H1 (cell line): ENCODE measurements around the gene PSMB5. TPM values are rescaled to one million over a fixed set of nuclear protein-coding genes. Genes with fewer than 3 reads are reported as not detected.

ENCODE experiments used
- CEBPB ChIP-seq: IDR thresholded peaks from 2 replicates; pipeline ENCODE4 v1.6.1; 2012; ENCODE audit warnings: low read depth, low read length
- CTBP2 ChIP-seq: IDR thresholded peaks from 2 replicates; pipeline ENCODE4 v1.7.0; 2011; ENCODE audit warnings: borderline replicate concordance, mild to moderate bottlenecking, moderate library complexity, mixed read lengths, low read length; ENCODE audit not compliant: insufficient read depth, insufficient read length
- SIN3A ChIP-seq, 2 experiments: IDR thresholded peaks in 1 of 2; conservative IDR thresholded peaks in 1 of 2; 2 replicates each; pipeline ENCODE4 v1.6.1; 2011 to 2012; ENCODE audit warnings: low read length in 2 of 2, improper control_type of control experiment in 1 of 2, low read depth in 1 of 2, mild to moderate bottlenecking in 1 of 2
- TEAD4 ChIP-seq: IDR thresholded peaks from 2 replicates; pipeline ENCODE4 v1.6.1; 2012; ENCODE audit warnings: low read depth, low read length, inconsistent platforms, mixed read lengths
- polyA plus RNA-seq, 7 experiments: library from polyadenylated mRNA; depleted of rRNA in 3 of 7; stranded (reverse) in 5 of 7; unstranded in 2 of 7; fragments of >200 nt in 5 of 7; fragments of 200-250 nt in 2 of 7; gene quantifications; 1 replicate in 5 of 7; 2 replicates in 1 of 7; 4 replicates in 1 of 7; pipeline versions ENCODE4 v1.2.1 to v1.2.3, GENCODE V29; 2011 to 2013; ENCODE audit warnings: missing spikeins in 2 of 7, mixed read lengths in 2 of 7
- total RNA-seq: library from RNA; stranded (reverse); fragmentation: NEBNext Ultra II Directional; extraction: Animal tissue kit (Norgen Biotek cat#: 25700); gene quantifications from 2 replicates; pipeline ENCODE4 v1.2.1, GENCODE V29; 2021

PSMB5 gene
- total and polyA plus RNA-seq, 2 of the 8 experiments (the other 6 are each of a cell fraction or from before 2014, with no cell fraction given), result 254 to 510 TPM

- no peak for TF ChIP-seq CEBPB
- no peak for TF ChIP-seq SIN3A (conservative IDR thresholded peaks at IDR 0.05 in 1 of 2, IDR thresholded peaks at IDR 0.05 in 1 of 2; ENCODE audit: low read depth in 1 of 2, low read length in 2 of 2)
- TF ChIP-seq TEAD4, result no peak
- TF ChIP-seq CTBP2, result no peak
Measured at GRCh38 chr14:22993517-22993916, 41.2 kb downstream of the PSMB5 start (continued).
